NCI-H187 (cell line): ENCODE results near the gene MTX1.
"Not testable (repeated sequence)": the region's sequence is repeated elsewhere in the genome, so short reads cannot be mapped to it uniquely, and the experiment has no call there.

Experiments used
- DNase-seq, 2 experiments: peaks; one replicate each; lab custom pipeline; 2025; lab: John Stamatoyannopoulos, UW

The MTX1 gene

GRCh38 chr1:155207806-155208540, 522 bp upstream of the MTX1 start, which contains the start of gene THBS3:
THBS3 (minus strand) TSS chr1:155207897; CDS start chr1:155207876, 21 bp downstream.
- no peak for DNase-seq

- DNase-seq: no peak
Observed at GRCh38 chr1:155209312-155209721, 822 bp downstream of the MTX1 start.

GRCh38 chr1:155210314-155211104, 2.0 kb downstream of the MTX1 start:
- DNase-seq: no peak

- not testable (repeated sequence) for DNase-seq
Observed at GRCh38 chr1:155211381-155212050, 3.0 kb downstream of the MTX1 start.

- DNase-seq: not testable (repeated sequence)
Observed at GRCh38 chr1:155212051-155212440, 3.6 kb downstream of the MTX1 start.

GRCh38 chr1:155214702-155215101, 6.2 kb downstream of the MTX1 start:
- not testable (repeated sequence) for DNase-seq

- peak; percentile 84 to 93 for DNase-seq
Observed at GRCh38 chr1:155218854-155219591, 10.5 kb downstream of the MTX1 start.

- DNase-seq: peak in 1 of 2 experiments; percentile 54
Observed at GRCh38 chr1:155219592-155220031, 11.1 kb downstream of the MTX1 start.

GRCh38 chr1:155220211-155220965, 11.9 kb downstream of the MTX1 start:
- not testable (repeated sequence) for DNase-seq

GRCh38 chr1:155223047-155223446, 14.6 kb downstream of the MTX1 start:
- DNase-seq: no peak

GRCh38 chr1:155225404-155225759, 16.9 kb downstream of the MTX1 start:
- not testable (repeated sequence) for DNase-seq

- peak; percentile 74 to 80 for DNase-seq
Observed at GRCh38 chr1:155226188-155226909, 17.9 kb downstream of the MTX1 start.

- DNase-seq: peak in 1 of 2 experiments; percentile 41
Observed at GRCh38 chr1:155226910-155227260, 18.4 kb downstream of the MTX1 start.

- peak; percentile 100 for DNase-seq
Observed at GRCh38 chr1:155227261-155228095, 19.0 kb downstream of the MTX1 start.

- no peak for DNase-seq
Observed at GRCh38 chr1:155228096-155228427, 19.6 kb downstream of the MTX1 start.

- DNase-seq: not testable (repeated sequence)
Observed at GRCh38 chr1:155231302-155231701, 22.8 kb downstream of the MTX1 start.

- DNase-seq: not testable (repeated sequence)
Observed at GRCh38 chr1:155232001-155232978, 23.8 kb downstream of the MTX1 start.

GRCh38 chr1:155233502-155233901, 25.0 kb downstream of the MTX1 start:
- not testable (repeated sequence) for DNase-seq
